Myocyte (in vitro differentiated cells): ENCODE data around the gene CLEC18A. TPM values are rescaled to one million over a fixed set of nuclear protein-coding genes. Genes with fewer than 3 reads are reported as not detected.
"Not testable (repeated sequence)": the region's sequence is repeated elsewhere in the genome, so short reads cannot be mapped to it uniquely, and the experiment has no call there.

Source experiments
- DNase-seq: peaks from one replicate; pipeline ENCODE4 v3.0.0-alpha.2; 2012; ENCODE audit warnings: low read depth
- polyA plus RNA-seq: library from polyadenylated mRNA; unstranded; fragments of >200 nt; gene quantifications from one replicate; pipeline ENCODE4 v1.2.1, GENCODE V29; 2012; ENCODE audit warnings: missing spikeins
- total RNA-seq: library from RNA; depleted of rRNA; stranded (reverse); fragments of >200 nt; gene quantifications from 2 replicates; pipeline ENCODE4 v1.2.3, GENCODE V29; 2014

The CLEC18A gene
- 0.48 and 1.4 TPM in 2 replicates for total RNA-seq
- polyA plus RNA-seq: 0.59 TPM

DNA sequence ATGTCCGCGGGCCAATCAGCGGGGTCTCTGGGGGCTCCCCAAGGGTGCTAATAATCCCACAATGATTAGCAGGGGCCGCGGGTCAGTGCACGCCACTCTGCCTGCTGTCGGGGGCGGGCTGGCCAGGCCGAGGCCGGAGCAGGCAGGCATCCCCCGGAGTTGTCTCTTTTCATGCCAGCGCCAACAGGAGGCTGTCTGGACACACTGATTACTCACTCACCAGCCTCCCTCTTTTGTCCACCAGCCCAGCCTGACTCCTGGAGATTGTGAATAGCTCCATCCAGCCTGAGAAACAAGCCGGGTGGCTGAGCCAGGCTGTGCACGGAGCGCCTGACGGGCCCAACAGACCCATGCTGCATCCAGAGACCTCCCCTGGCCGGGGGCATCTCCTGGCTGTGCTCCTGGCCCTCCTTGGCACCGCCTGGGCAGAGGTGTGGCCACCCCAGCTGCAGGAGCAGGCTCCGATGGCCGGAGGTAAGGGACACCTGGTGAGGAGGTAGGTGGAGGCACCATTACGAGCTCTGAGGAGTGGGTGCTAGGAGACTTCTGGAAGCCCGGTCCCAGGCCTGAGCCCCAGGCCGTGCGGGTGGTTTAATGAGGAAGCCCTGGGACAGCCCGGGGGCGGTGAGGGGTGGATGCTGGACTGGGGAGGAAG is at the start of gene CLEC18A:
Gene CLEC18A, plus strand, starts transcription at position 318 of the 655 bp plus-strand sequence. Its CDS starts 33 bp downstream, at position 351.
- DNase-seq: not testable (repeated sequence)

- no peak for DNase-seq
These were observed 47.2 kb upstream of the CLEC18A start for GRCh38 chr16:69903865-69904415.

DNA sequence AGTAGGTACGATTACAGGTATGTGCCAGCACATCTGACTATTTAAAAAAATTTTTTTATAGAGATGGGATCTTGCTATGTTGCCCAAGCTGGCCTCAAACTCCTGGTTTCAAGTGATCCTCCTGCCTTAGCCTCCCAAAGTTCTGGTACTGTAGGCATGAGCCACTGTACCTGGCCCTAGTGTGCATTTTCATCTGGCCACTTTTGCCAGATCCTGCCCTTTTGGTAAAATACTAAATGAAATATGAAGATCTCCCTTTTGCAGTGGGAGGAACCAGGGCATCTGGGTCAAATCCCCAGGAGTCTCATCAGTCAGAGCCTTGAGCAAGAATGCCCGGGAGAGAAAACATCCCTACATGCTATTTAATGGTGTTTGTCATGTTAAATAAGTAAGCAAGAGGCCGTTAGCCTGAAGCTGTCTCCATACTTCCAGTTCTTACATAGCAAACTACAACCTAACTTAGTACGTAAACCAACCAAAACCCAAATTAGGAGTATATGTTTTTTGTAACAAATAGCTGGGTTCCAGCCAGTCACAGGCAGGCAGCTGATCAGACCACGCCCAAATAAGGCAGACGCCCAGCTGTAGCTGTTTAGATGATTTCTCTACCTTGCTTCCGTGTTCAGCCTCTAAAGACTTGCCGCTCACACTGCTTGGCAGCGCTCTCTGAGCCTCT is 46.5 kb upstream of the CLEC18A start:
- no peak for DNase-seq

DNA sequence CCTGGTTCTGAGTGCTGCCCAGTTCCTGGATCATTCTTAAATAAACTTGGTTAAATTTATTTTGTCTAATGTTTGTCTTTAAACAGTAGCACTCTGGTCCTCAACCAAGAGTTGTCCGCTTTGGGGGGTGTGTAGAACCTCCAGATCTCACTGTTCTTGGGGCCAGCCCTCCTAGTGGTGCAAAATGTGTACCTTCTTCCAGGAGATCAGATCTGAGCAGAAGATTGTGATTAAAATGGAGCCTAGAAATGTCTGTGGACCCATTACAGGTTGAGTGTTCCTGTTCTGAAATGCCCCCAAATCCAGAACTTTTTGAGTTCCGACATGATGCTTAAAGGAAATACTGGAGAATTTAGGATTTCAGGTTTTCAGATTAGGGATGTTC is 46.0 kb upstream of the CLEC18A start:
- no peak for DNase-seq

DNA sequence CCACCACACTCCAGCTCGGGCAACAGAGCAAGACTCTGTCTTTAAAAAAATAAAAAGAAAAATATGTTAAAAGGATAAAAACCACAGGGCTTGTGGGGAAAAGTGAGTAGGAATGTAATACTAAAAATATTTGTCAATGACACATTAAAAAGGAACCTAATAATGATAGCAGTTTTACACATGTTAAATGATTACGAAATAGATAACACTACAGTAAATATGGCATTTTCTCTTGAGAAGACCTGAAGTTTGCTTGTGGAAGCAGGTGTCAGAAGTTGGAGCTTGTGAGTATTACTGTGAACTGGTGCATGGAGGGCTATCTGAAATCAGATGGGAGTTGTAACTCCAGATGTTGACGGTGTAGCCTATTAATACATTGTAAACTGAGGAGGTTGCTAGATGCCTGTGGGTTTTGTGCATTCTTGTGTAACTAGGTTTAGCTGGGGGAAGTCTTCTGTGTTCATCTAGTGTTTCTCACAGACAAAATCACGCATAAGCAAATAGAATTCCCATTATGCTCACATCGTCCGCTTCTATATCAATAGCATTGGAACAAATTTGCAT is 44.2 kb upstream of the CLEC18A start:
- peak; percentile 69 for DNase-seq

- no peak for DNase-seq
These were observed 42.1 kb upstream of the CLEC18A start for GRCh38 chr16:69909043-69909442.

- no peak for DNase-seq
These were observed 41.4 kb upstream of the CLEC18A start for GRCh38 chr16:69909760-69910159.

GRCh38 chr16:69910964-69911363 is 40.2 kb upstream of the CLEC18A start:
- DNase-seq: no peak

- peak; percentile 18 for DNase-seq
These were observed 34.7 kb upstream of the CLEC18A start for GRCh38 chr16:69916462-69916861.

DNA sequence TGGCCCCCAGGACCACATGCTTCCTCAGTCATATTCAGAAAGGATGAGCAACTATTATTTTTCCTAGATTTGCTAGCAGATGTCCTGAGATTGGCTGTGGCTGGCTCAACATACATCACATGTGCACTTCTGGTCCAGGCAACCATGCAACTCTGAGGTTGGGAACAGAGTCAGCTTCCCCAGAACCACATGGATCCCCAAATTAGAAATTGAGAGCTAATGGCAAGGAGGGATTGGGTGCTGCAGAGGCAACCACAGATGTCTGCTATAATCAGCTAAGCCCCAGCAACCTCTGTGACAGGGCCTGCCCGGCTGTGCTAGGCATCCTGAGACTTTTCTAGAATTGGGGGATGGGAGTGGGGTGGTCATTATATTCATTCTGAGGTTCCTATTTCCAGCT is 33.8 kb upstream of the CLEC18A start:
- DNase-seq: peak; percentile 77

DNA sequence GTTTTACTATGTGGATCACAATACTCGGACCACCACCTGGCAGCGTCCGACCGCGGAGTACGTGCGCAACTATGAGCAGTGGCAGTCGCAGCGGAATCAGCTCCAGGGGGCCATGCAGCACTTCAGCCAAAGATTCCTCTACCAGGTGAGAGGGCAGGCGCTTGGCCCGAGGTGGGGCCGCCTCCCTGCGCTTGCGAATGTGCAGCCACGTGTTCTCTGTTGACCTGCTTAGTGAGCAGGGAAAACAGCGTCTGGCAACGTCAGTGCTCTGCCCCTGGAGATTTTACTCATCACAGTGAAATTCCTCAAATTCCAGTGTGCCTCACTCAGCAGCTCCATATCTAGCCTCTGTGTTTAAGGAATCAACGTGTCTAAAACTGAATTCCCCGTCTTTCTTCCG is 33.4 kb upstream of the CLEC18A start:
- DNase-seq: peak; percentile 68

DNA sequence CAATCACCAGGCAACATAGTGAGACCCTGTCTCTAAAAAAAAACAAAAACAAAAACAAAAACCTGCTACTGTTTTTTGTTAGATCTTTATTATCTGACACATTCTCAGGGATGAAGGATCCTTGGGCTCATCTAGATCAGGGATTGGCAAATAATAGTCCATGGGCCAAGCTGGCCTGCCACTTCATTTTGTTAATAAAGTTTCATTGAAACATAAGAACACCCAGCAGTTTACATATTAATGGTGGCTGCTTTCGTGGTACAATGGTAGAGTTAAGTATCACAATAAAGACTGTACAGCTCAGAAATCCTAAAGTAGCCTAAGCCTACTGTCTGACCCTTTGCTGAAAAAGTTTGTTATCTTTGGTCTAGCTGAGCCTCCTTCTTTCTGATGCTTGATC is 32.9 kb upstream of the CLEC18A start:
- no peak for DNase-seq

GRCh38 chr16:69921127-69921526 is 30.0 kb upstream of the CLEC18A start:
- peak; percentile 49 for DNase-seq

GRCh38 chr16:69922200-69922599 is 28.9 kb upstream of the CLEC18A start:
- DNase-seq: no peak

DNA sequence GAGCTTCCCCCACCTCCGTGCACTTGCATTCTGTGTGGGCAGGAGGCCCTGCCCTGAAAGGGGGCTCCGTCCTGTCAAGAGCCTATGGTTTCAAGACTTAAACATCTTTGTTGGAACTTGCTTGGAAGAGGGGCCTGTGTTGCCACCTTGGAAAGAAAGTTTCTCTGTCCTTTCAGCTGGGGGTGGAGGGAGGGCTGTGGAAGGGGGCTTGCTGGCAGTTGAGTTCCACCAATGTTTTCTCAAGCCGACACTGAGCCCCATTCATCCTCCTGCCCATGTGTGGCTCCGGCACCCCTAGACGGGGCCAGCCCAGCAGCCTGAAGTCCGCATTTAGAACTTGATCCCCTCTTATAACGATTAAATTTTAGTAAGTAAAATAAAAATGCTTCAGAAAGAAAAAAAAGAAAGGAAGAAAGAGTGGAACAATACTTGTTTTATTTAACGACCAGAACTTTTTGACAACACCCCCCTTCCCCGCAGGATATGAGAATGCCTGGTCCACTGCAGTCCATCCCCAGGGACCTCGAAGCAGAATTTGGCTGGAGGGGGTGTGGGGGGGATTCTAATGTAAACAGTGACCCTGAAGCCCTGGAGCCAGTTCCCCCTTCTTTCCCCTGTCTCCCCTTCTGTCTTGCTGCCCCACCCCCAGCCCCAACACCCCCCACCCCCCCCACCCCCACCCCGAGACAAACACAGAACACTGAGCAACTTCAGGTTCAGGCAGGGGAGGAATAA is 26.9 kb upstream of the CLEC18A start:
- no peak for DNase-seq

DNA sequence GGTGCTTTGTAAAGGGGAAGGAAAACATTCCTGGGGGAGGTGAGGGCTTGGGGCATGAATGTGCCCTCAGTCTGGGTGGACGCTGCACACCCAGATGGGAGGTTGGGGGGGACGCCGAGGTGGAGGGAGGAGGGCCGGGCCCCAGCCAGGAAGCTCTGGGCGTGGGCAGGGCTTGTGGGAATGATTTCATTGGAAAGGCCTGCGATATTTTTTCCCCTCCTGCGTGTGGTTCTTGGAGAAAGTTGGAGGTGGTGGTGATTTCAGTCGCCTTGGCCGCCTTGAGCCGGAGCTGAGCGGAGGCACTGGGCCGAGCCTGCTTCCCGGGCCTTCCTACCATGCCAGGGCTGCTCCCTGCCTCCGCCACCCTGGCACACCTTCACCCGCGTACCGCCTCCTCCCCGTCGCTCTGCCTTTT is 26.4 kb upstream of the CLEC18A start:
- DNase-seq: peak; percentile 69

DNA sequence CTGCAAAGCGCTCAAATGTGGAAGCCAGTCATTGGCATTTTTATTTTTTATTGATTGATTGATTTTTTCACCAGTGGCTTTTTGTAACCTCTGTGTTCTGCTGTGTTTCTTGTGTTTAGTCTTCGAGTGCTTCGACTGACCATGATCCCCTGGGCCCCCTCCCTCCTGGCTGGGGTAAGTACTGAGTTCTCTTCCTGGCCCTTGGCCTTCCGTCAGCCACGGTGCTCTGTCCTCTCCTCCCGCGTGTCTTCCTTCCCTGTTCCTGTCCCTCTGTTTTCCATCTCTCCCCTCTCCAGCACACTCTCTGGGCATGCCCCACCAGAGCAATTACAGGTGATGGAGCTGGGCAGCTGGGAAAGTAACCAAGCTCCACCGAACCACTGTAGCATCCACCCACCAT is 25.8 kb upstream of the CLEC18A start:
- DNase-seq: no peak

- no peak for DNase-seq
These were observed 24.9 kb upstream of the CLEC18A start for GRCh38 chr16:69926241-69926640.

DNA sequence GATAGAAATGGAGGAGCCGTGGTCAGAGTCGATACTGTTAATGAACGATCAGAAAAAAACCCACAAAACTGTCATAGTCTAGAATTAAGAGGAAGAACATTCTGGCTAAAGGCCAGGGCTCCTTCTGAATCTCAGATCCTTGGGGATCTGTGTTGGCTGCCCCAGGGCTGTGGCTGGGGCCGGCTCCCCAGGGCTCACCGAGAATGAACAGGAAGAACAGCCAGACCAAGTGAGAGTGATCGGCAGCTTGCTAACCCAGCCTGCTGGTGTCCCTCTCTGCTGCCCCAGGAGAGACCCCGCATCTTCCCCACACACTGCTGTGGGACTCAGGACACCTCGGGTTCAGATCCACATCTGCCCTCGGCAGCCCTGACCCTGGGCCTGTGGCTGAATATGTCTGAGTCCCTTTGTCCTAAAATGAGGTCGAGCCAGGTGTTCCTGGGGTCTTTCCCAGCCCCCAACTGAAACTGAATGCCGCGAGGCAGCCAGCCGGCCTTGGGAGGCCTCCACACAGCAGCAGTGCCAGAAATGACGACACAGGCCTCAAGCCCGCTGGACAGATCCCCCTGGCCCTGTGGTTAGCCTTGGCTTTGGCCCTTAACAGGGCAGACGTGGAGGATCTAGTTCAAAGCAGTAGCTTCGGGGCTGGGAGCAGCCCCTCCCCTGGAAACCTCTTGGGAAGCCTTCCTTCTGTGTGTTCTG is 23.9 kb upstream of the CLEC18A start:
- peak; percentile 75 for DNase-seq

DNA sequence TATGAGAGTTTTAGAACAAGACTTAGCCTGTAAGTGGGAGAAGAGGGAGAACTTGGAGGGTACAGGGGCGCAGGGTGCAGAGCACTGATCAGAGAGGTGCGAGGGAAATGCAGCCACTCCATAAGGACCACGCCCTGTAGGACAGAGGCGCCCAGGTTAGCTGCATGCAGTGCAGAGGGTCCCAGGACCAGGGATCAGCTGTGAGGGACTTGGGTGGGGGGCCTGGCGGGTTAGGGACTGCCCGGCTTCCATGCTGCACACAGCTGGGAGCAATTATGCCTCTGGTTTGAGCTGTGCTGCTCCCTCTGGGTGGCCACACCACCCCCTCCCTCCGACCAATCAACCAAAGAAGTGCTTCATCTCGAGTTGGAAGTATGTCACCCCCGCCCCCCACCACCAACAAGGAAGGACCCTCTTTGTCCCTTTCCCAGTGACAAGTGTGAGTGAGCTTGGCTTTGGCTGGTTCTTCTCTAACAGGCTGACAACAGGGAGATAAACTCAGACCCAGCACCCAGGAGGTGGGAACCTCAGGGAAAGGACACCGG is 22.2 kb upstream of the CLEC18A start:
- no peak for DNase-seq

- DNase-seq: no peak
These were observed 21.7 kb upstream of the CLEC18A start for GRCh38 chr16:69929480-69929879.
